DMS153 (cell line): ENCODE measurements around the gene CERT1.
"Not testable (repeated sequence)": the region's sequence is repeated elsewhere in the genome, so short reads cannot be mapped to it uniquely, and the experiment has no call there.

ENCODE experiments used
- DNase-seq: peaks from one replicate; lab custom pipeline; 2025; lab: John Stamatoyannopoulos, UW

The CERT1 gene

GRCh38 chr5:75522542-75522941 lies 11.1 kb upstream of the CERT1 start:
- no peak for DNase-seq

GRCh38 chr5:75522025-75522424 lies 10.6 kb upstream of the CERT1 start:
- no peak for DNase-seq

GRCh38 chr5:75521195-75521594 lies 9.8 kb upstream of the CERT1 start:
- DNase-seq, result no peak

- DNase-seq, result no peak
These were observed 8.3 kb upstream of the CERT1 start for GRCh38 chr5:75519761-75520160.

- DNase-seq, result no peak
These were observed 2.9 kb upstream of the CERT1 start for GRCh38 chr5:75514323-75514722.

- no peak for DNase-seq
These were observed 2.4 kb upstream of the CERT1 start for GRCh38 chr5:75513841-75514240.

- no peak for DNase-seq
These were observed 1.1 kb upstream of the CERT1 start for GRCh38 chr5:75512383-75513074.

GRCh38 chr5:75510836-75511434 lies 494 bp downstream of the CERT1 start:
- no peak for DNase-seq

- DNase-seq, result no peak
These were observed 1.0 kb downstream of the CERT1 start for GRCh38 chr5:75510417-75510835.

GRCh38 chr5:75509956-75510355 lies 1.5 kb downstream of the CERT1 start:
- no peak for DNase-seq

- DNase-seq, result no peak
These were observed 1.9 kb downstream of the CERT1 start for GRCh38 chr5:75509546-75509945.

- no peak for DNase-seq
These were observed 3.6 kb downstream of the CERT1 start for GRCh38 chr5:75507841-75508240.

- not testable (repeated sequence) for DNase-seq
These were observed 6.3 kb downstream of the CERT1 start for GRCh38 chr5:75505112-75505511.

GRCh38 chr5:75498875-75499274 lies 12.6 kb downstream of the CERT1 start:
- not testable (repeated sequence) for DNase-seq

GRCh38 chr5:75498208-75498777 lies 13.1 kb downstream of the CERT1 start:
- DNase-seq, result no peak

GRCh38 chr5:75496026-75496425 lies 15.4 kb downstream of the CERT1 start:
- DNase-seq, result no peak

- DNase-seq, result no peak
These were observed 19.8 kb downstream of the CERT1 start for GRCh38 chr5:75491621-75492020.

- DNase-seq, result not testable (repeated sequence)
These were observed 21.6 kb downstream of the CERT1 start for GRCh38 chr5:75489847-75490246.

- DNase-seq, result no peak
These were observed 26.8 kb downstream of the CERT1 start for GRCh38 chr5:75484605-75485004.

- DNase-seq, result no peak
These were observed 28.9 kb downstream of the CERT1 start for GRCh38 chr5:75482482-75482881.

GRCh38 chr5:75481024-75481423 lies 30.4 kb downstream of the CERT1 start:
- DNase-seq, result no peak

GRCh38 chr5:75475364-75475763 lies 36.1 kb downstream of the CERT1 start:
- no peak for DNase-seq

GRCh38 chr5:75473463-75473862 lies 38.0 kb downstream of the CERT1 start:
- DNase-seq, result no peak

GRCh38 chr5:75472973-75473372 lies 38.5 kb downstream of the CERT1 start:
- DNase-seq, result no peak
